Putamen (tissue), 1 donor: ENCODE data around the gene BMI1.
"Not testable (repeated sequence)": the region's sequence is repeated elsewhere in the genome, so short reads cannot be mapped to it uniquely, and the experiment has no call there.

Experiments
- DNase-seq: peaks from one replicate; pipeline ENCODE4 v3.0.0-alpha.2; 2016; ENCODE audit warnings: low spot score

The BMI1 gene

GRCh38 chr10:22339761-22340328, 18.9 kb downstream of the BMI1 start:
- no peak for DNase-seq

- DNase-seq = peak; percentile 83
Observed at GRCh38 chr10:22340329-22341189, 19.7 kb downstream of the BMI1 start.

DNA sequence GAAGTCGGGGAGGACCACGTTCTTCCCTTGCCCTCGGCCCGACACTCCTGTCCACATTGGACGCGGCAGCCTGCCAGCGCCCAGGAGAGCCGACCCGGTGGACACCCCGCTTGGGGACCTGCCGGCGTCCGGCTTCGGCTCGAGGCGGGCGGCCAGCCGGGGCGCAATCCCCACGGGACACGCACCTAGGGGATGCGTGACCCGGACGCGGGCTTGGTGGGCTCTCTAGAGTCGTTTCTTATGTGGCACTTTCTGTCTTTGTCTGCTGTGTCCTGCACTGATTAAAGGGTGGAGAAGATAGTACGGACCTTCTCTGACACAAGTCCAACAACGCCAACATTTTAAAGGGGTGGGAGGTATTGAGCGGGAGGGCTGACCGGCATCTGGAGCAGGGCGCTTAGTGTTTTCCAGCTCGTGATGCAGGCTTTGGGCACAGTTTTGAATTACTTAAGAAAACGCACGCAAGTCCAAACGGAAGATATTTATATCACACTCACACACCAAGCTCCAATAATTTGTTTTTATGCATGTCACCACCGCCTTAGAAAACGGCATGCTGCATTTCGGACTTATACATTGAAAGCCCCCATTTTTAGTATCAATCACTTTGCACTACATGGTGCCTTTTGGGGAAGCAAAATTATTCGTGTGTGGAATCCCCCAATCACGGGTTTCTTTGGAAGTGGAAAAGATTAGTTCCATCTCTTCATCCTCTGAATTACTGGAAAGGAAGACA, 20.5 kb downstream of the BMI1 start:
- DNase-seq = peak; percentile 53

GRCh38 chr10:22341926-22342196, 21.0 kb downstream of the BMI1 start:
- no peak for DNase-seq

- no peak for DNase-seq
Observed at GRCh38 chr10:22342421-22342820, 21.5 kb downstream of the BMI1 start.

DNA sequence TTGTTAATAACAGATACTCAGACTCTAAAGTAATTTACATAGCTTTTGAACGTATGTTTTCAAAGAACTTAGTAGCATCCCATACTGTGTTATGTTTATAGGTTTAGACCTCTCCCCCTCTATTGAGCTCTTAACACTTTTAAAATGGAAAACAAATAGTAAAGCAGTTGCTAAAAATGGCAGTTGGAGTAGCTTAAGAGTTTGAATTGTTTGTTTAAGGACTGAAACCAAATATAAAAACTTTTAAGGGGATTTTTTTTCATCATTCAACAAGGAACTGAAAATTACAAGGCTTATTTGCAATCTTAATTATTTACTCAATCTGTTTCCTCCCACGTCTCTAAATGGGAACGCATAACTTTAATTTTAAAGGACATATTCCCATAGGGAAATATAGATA, 22.8 kb downstream of the BMI1 start:
- DNase-seq = no peak

DNA sequence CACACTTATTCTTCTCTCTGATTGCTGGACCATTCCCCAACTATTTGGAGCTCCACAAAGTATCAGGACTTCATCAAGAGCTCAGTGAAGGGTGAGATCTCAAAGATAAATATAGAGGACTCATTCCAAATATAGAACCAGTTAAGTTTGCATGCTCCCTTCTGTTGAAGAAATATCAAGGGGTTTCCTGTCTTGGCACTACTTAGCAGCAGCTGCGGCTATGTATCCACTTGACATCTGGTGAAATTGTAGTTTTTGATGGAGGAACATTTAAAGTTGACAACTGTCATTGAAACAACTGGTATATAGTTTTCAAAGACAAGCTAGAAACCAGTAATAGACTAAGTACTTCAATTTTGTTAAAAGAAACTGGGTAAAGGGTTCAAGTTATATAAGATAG, 23.4 kb downstream of the BMI1 start:
- DNase-seq = no peak

- no peak for DNase-seq
Observed at GRCh38 chr10:22344781-22345300, 23.9 kb downstream of the BMI1 start.

DNA sequence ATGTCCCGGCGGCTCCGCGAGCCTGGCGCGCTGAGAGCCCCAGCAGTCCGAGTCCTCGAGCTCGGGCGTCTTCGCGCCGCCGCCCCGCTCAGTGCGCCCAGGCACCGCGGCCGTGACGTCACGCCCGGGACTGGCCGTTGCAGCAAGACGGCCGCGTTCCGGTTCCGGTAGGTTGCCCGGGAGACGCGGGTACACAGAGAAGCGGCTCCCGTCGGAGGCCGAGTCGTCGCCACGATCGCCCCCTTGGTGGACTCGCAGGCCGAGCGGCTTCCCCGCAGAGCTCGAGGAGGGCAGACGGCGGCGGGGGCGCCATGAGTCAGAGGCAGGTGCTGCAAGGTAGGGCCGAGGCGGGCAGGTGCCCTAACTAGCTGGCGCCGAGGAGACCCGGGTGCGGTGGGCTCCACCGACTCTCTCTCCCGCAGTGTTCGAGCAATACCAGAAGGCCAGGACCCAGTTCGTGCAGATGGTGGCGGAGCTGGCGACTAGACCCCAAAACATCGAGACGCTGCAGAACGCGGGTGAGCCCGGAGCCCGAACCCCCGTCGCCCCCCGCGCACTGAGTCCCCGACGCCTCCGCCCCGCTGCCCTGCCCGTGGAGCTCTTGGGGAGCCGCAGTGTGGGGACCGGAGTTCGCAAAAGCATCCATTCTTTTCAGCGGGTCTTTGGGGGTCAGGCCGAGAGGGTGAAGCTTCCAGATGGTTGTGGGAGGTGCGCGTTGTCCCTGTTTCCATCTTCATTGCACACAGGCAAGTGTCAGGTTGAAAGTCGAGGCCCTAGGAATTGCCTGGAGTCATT, 24.6 kb downstream of the BMI1 start, which contains the start of gene SPAG6:
TSS of gene SPAG6 (plus strand) at position 196 of the 795 bp plus-strand sequence. CDS start at position 312, 116 bp downstream.
- no peak for DNase-seq

- DNase-seq = no peak
Observed at GRCh38 chr10:22346096-22346661, 25.3 kb downstream of the BMI1 start.

GRCh38 chr10:22349755-22350154, 28.9 kb downstream of the BMI1 start:
- no peak for DNase-seq

GRCh38 chr10:22351131-22351703, 30.3 kb downstream of the BMI1 start:
- DNase-seq = no peak

DNA sequence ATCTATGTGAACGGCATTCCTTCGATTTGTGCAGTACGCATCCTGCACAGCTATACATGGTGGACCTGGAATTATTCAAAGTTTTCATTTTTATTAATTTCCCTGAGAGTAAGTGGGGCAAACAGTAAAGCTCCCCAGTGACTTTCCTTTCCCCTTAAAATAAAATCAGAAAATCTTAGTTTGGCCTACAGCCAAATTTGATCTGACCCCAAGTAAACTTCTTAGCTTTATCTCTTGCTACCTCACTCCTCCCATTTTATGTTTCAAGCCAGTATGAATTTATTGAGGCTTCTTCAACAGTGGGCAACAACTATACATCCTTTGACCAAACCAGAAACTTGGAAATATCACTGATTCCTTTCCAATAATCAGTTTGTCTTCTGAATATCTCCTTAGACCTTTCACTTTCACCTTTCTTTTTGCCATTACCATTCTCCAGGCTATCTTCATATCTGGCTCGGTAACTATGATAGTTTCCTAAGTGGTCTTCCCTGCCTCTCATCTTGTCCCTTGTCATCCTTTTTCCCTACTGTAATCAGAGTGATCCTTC, 35.5 kb downstream of the BMI1 start:
- no peak for DNase-seq

GRCh38 chr10:22357770-22358169, 36.9 kb downstream of the BMI1 start:
- DNase-seq = not testable (repeated sequence)

DNA sequence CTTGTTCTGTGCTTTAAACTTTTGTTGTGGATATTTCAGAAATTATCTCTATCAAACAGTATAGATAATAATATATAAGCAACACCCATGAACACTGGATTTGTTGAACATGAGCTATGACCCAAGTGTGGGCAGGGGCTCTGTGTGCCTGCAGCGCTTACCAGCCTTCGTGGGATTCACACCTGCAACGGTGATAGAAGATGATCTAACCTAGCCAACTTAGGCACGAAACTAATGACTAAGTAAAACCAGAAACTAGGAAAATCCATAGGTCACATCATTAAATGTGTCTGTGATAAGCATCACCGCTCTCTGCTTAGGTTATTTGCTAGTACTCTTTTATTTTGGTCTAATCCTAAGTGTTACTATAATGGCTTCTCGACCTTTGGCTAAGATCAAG, 42.4 kb downstream of the BMI1 start:
- no peak for DNase-seq

DNA sequence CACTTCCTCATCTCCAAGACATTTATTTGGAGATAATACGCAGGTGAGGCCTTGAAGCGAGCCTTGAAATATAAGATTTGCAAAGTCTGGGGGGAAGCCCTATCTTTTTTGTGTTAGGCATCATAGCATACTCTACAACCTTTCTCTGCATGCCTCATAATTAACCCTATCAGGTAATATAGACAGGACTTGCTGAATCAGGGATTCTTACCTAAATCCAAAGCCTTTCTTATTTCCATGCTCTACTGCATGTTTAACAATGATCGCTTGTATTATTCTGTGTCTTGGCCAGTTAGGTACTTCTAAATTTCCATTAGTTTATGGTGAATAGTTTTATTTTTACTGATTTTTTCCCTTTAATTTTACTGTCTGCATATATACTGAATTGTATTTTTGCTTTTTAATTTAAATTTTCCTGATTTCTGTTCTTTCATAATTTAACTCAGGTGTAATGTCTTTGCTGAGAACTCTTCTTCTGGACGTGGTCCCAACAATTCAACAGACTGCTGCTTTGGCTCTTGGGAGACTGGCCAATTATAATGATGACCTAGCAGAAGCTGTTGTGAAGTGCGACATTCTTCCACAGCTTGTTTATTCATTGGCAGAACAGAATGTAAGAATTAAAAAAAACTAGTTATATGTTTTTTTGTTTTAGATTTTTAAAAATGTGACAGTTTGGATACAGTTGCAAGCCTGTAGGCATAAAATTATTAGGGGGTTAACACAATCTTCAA, 43.7 kb downstream of the BMI1 start:
- no peak for DNase-seq

- DNase-seq = no peak
Observed at GRCh38 chr10:22365233-22365632, 44.3 kb downstream of the BMI1 start.

GRCh38 chr10:22365644-22366434, 44.9 kb downstream of the BMI1 start:
- DNase-seq = no peak

- no peak for DNase-seq
Observed at GRCh38 chr10:22366435-22366703, 45.5 kb downstream of the BMI1 start.

- DNase-seq = no peak
Observed at GRCh38 chr10:22366771-22367170, 45.9 kb downstream of the BMI1 start.
